Activated T-cell treated with anti-CD3 and anti-CD28 coated beads, Interleukin-2, amount 50 U/mL, for 48 hours (primary cell): ENCODE results near the gene CD9.

Source experiments
- DNase-seq, 2 experiments: peaks; one replicate each; pipeline ENCODE4 v3.0.0-alpha.2; 2020

The CD9 gene

DNA sequence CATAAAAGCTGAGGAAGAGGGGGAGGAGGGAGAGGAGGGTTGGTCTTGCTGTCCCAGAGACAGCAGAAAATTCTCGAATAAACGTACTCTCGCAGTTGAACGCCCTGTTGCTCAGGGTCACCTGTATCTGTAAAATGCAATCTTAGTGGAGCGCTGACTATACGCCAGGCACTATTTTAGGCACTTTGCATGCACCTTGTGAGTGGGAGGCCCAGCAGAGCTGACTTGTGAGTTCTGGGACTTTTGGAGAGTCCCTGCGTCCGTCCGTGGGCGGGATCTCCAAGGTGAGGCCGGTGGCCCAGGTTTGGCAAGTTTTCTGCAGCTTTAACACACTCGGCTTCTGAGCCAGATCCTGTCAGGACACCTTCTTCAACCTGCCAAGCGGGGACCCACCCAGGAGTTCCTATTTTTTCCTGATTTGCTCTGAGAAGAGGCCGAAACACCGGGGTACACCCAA, 77.8 kb downstream of the CD9 start:
- peak; percentile 68 to 69 for DNase-seq

DNA sequence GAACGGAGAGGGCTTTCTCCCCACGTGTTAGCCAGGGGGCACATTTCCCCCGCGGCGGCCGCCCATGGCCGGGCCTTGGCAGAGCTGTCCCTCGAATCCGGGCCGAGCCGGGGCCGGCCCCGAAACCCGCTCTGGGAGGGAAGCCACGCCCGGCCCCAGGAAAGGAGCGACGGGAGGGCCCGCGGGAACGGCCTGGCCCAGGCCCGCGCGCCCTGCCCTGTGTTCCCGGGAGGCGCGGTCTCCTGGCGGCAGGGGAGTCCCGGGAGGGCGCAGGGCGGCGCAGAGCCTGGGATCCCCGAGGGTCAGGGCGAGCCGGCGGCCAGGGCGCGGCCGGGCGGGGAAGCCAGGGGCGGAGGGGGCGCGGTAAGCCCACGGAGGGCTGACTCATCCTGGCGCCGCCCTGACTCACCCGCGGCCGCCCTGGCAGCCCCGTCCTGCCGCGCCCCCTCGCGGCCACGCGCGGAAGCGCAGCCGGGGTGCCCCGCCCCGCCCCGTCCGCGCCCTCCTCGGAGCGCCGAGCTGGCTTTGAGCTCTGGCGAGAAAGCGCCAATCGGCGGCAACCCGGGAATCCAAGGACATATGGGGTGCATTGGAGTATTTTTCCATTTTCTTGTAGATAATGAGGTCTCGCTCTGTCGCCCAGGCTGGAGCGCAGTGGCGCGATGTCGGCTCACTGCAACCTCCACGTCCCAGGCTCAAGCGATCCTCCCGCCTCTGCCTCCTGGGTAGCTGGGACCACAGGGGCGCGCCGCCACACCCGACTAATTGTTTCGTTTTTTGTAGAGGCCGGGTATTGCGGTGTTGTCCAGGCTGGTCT, 78.4 kb downstream of the CD9 start:
- DNase-seq: peak; percentile 93 to 94

DNA sequence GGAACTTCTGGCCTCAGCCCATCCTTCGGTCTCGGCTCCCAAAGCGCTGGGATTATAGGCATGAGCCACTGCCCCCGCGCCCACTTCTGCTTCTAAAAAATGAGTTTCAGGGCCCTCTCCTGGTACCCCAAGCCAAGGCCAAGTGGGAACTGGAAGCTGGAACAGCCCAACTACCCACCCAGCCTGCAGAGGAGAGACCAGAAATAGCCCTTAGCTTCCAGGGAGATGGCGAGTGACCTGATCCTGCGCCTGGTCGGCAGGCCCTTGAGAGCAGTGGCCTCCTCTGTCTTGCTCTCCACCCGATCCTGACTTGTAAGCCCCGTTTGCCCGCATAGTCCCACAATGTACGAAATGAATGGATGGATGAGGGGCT, 79.0 kb downstream of the CD9 start:
- no peak for DNase-seq

DNA sequence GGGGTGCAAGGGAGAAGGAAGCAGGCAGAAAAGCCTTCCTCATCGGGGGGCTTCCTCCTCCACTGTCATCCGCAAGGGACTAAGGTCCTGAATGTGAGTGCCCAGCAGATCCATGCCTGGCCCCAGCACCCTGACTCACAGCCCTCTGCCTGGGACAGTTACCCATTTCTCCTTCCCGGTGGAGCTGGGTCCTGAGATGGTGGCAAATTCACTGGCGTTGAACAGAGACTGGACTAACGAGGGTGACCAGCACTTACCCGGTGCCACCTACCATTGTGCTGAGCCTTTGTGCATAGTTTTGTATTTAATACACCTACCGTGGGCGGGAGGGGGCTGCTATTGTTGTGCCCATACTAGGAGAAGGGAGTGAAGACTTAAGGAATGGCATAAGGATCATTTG, 79.4 kb downstream of the CD9 start:
- DNase-seq: no peak

DNA sequence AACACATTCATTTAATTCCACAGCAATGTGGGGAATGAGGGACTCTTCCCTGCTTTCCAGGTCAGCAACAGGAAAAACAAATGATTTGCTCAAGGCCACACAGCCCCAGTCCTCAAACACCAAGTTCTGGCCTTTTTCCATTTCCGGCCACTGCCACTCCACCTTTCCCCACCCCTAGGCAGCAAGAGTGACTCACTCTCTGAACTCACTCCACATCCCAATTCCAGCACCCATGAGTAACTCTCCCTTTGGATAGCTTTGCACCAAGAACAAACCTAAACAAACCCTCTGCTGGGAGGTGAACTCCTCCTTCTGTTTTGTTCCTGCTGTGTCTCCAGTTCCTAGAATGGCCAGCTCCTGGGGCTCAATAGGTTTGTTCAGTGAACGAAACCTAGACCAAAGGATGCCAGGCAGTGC, 79.9 kb downstream of the CD9 start:
- DNase-seq: no peak

DNA sequence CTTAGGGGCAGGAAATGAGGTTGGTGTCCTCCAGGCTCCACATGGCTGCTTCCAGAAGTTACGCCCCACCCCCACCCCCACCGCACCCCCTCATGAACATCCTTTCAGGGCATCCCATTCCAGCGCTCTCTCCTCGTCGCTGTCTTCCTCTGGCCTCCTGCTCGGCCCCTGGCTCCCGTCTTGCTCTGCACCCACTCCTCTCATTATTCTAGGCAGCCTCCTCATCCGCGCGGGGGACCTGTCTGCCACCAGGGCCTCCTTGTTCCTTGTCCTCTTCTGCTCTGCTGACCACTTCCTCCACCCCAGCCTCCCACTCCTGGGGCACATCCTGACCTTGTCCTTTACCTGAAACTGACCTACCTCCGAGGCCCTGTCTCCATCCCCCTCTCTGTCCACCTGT, 80.5 kb downstream of the CD9 start:
- DNase-seq: no peak

DNA sequence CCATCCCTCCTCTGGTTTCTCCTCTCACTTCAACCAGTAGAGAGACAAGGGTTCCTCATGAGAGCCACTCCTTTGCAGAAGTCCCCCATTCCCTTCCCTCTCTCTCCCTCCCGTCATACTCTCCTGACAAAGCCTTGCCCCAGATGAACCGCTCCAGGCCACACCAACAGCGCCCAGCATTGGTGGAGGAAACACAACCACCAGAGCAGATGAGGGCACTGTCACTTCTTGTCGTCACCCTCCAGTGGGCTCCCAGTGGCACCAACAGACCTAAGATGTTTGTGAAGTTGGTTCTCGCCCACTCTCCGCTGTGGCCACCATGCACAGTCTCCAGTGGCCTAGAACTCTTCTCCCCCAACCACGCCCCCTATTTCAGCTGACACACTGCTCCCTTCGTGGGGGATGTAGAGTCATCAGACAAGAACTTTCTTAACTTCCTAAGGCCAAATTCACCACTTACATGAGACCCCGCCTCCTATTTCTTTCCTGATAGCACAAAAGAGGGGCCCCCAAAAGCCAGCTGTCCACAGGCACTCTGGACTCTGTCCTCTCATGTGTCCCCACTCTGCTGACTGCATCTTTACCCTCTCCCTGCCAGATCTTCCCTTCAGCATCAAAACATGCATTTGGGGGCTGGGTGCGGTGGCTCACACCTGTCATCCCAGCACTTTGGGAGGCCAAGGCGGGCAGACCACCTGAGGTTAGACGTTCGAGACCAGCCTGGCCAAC, 81.0 kb downstream of the CD9 start:
- no peak for DNase-seq

DNA sequence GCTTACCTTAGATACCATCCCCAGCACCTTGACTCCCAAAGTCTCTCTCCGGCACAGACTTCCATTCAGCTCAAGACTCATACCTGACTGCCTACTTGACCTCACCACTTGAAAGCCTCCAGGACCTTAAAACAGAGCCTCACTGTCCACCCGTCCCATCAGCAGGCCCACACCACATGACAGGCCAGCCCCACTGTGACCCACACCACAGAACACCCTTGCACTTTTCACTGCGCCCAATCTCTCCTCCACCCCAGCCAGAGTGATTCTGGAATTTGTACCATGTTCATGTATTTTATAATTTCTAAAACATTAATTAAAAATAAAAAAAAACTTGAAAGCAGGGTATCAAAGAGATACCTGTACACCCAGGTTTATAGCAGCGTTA, 82.2 kb downstream of the CD9 start:
- DNase-seq: no peak

DNA sequence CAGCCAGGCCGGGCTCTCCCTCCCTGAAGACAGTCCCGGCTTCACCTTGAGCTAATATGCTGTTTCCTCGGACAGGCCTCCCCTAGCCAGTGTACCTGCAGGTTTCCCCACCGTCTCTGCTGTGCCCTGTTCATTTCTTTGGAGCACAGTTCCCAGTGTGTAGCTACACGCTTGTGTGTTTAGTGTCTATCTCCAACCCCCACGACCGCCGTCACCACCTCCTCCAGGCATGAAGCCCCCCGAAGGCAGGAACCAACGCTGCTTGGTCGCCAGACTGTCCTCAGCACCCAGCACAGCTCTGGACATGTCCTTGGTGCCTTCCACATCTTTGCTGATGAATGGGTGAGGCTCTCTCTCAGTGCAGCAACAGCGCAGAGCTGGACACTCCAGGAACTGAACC, 84.1 kb downstream of the CD9 start:
- DNase-seq: no peak

DNA sequence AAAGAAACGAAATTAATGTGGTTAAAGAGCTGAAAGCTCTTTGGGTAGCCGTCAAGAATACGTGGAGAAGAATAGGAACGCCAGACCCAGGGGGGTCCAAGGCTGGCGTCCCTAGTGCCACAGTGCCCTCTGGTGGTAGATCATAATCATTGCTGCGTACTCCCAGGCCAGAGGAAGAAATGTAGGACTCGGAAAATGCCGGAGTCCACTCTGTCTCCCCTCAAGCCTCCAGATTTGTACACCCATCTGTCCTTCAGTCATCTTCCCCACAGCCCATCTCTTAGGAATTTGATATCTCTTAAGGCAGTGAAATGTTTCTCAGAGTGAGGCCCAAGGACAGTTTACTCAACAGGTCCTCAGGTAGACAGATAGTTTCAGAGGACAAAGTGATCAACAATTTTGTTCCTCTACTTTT, 84.9 kb downstream of the CD9 start:
- peak; percentile 69 to 73 for DNase-seq

DNA sequence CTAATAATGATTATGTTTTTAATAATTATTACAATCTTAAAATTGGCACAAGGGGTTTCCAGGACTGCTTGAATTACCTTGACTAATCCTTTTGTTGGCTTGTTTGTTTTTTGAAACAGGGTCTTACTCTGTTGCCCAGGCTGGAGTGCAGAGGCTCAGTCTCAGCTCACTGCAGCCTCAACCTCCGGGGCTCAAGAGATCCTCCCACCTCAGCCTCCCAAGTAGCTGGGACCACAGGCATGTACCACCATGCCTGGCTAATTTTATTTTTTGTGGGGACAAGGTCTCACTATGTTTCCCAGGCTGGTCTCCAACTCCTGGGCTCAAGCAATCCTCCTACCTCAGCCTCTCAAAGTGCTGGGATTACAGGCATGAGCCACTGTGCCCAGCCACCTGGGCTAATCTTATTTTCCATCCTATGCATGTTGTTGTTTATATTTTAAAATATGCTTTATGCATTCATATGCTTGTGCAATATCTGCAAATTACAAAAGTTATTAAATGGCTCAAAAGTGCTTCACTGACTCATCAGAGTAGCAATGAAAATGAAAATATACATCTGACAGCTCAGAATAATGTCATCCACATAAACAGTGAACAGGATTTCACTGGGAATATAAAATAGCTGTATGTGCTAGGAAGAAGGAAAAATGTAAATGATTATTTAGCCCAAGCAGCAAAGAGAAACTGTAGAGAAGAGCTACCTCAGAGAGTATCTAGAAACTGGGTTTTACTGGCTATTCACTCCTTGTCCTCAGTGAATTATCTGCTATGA, 85.5 kb downstream of the CD9 start:
- no peak for DNase-seq
